Activated naive CD8-positive, alpha-beta T cell treated with anti-CD3 and anti-CD28 coated beads, Interleukin-2, amount 10 ng/mL, durations not matched to agents 7 days and 5 days (primary cell): ENCODE results near the gene PRL. TPM values are rescaled to one million over a fixed set of nuclear protein-coding genes. Genes with fewer than 3 reads are reported as not detected.

Experiments used
- ATAC-seq: fragments of 150-1000 bp; cut with Tn5 transposase; one replicate; pipeline ENCODE4 v1.10.0; 2021; ENCODE audit warnings: low read depth, moderate library complexity
- POLR2A ChIA-PET: fragments of 350-600 bp; sonication (Branson Sonifier 250); formaldehyde crosslinking; loops from one replicate; lab custom pipeline; 2021; ENCODE audit warnings: antibody characterized with exemption; lab: Charles Lee
- DNase-seq: peaks from one replicate; pipeline ENCODE4 v3.0.0; 2021
- H3K27ac Mint-ChIP-seq: one replicate; pipeline ENCODE4 v1.8.0; 2022; ENCODE audit warnings: mild to moderate bottlenecking, mixed read lengths
- H3K27me3 Mint-ChIP-seq: one replicate; pipeline ENCODE4 v1.8.0; 2022; ENCODE audit warnings: mild to moderate bottlenecking, moderate library complexity, mixed read lengths
- H3K36me3 Mint-ChIP-seq: one replicate; pipeline ENCODE4 v1.8.0; 2021; ENCODE audit warnings: mild to moderate bottlenecking, mixed read lengths
- H3K4me1 Mint-ChIP-seq: one replicate; pipeline ENCODE4 v1.8.0; 2021; ENCODE audit warnings: mixed read lengths
- H3K4me3 Mint-ChIP-seq: one replicate; pipeline ENCODE4 v1.8.0; 2022; ENCODE audit warnings: mild to moderate bottlenecking, moderate library complexity, mixed read lengths
- H3K9me3 Mint-ChIP-seq: one replicate; pipeline ENCODE4 v1.8.0; 2021; ENCODE audit warnings: mixed read lengths
- total RNA-seq, 2 experiments: library from RNA; stranded (reverse); gene quantifications; one replicate each; pipeline ENCODE4 v1.2.3, GENCODE V29; 2021

PRL gene
- total RNA-seq, 2 experiments from 2014 or later = not detected

DNA sequence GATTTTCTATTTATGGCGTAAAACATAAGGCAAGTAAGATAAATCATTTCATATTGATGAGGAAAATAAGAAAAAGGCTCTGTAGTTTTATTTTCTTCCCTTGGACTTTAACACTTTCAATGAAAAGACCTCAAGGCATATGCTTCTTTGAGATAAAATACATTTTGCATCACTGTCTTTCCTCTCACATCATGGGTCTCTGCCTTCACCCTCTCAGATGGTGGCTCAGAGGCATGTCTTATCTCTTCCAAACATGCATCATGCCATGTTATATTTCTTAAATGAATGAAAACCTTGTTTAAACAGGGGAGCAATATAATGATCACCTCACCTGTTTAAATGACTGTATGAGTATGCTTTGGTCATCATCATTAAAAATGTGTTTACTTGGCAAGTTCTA is 59.3 kb downstream of the PRL start:
- ATAC-seq = no peak
- Mint-ChIP-seq H3K36me3 (no peaks in the 10 kb centered on the region), H3K27me3 (no peaks in the 10 kb centered on the region), H3K27ac (no peak overlapping the region), H3K4me1 (no peaks in the 10 kb centered on the region), H3K4me3 (no peak overlapping the region), H3K9me3 (peaks cover 7% of the 10 kb centered on the region)
- POLR2A ChIA-PET = no interaction called here
- no peak for DNase-seq
